ENCODE data around the gene SMAD6. TPM values are rescaled to one million over a fixed set of nuclear protein-coding genes. Genes with fewer than 3 reads are reported as not detected.

Gene SMAD6
- total and polyA plus RNA-seq, 12 donors, result 6.6 to 43.4 (median 19.7) TPM

- Histone ChIP-seq H3K27me3 (no peaks in the 10 kb centered on the region), H3K4me1 (peaks cover 0 to 6% (median 0%) of the 10 kb centered on the region in 9 donors), H3K9me3 (no peaks in the 10 kb centered on the region), H3K27ac (no peak overlapping the region), H3K4me3 (no peak overlapping the region), H3K36me3 (no peaks in the 10 kb centered on the region)
- TF ChIP-seq, protein P1, sequence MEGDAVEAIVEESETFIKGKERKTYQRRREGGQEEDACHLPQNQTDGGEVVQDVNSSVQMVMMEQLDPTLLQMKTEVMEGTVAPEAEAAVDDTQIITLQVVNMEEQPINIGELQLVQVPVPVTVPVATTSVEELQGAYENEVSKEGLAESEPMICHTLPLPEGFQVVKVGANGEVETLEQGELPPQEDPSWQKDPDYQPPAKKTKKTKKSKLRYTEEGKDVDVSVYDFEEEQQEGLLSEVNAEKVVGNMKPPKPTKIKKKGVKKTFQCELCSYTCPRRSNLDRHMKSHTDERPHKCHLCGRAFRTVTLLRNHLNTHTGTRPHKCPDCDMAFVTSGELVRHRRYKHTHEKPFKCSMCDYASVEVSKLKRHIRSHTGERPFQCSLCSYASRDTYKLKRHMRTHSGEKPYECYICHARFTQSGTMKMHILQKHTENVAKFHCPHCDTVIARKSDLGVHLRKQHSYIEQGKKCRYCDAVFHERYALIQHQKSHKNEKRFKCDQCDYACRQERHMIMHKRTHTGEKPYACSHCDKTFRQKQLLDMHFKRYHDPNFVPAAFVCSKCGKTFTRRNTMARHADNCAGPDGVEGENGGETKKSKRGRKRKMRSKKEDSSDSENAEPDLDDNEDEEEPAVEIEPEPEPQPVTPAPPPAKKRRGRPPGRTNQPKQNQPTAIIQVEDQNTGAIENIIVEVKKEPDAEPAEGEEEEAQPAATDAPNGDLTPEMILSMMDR (IDR thresholded peaks at IDR 0.05), result no peak
- 89 to 90% methylated on average over 8 of the region's 8 CpGs for WGBS, 2 donors
- intact Hi-C loops (cut with DNase I), result no loop called here
- ATAC-seq, result no peak
- DNase-seq, result no peak
Observed at GRCh38 chr15:66822114-66822513, 120.1 kb downstream of the SMAD6 start.

- Histone ChIP-seq H3K4me3 (no peak overlapping the region), H3K36me3 (no peaks in the 10 kb centered on the region), H3K27ac (no peak overlapping the region), H3K4me1 (peaks cover 0 to 6% (median 0%) of the 10 kb centered on the region in 9 donors), H3K27me3 (no peaks in the 10 kb centered on the region), H3K9me3 (no peaks in the 10 kb centered on the region)
- 91 to 97% methylated on average over 4 of the region's 4 CpGs for WGBS, 2 donors
- DNase-seq (no peak), ATAC-seq (no peak)
- intact Hi-C loops (cut with DNase I), result no loop called here
- TF ChIP-seq, protein P1 (IDR thresholded peaks at IDR 0.05), result no peak
Observed at GRCh38 chr15:66822576-66822975, 120.5 kb downstream of the SMAD6 start.

GRCh38 chr15:66823601-66824000 is 121.6 kb downstream of the SMAD6 start:
- H3K27me3 ChIP-seq, result no peaks in the 10 kb centered on the region
- TF ChIP-seq, protein P1 (IDR thresholded peaks at IDR 0.05), result no peak
- H3K27ac ChIP-seq, result no peak overlapping the region
- intact Hi-C loops (cut with DNase I), result no loop called here
- no peaks in the 10 kb centered on the region for H3K9me3 ChIP-seq
- no peak for DNase-seq
- WGBS, 2 donors, result 98 to 99% methylated on average over 9 of the region's 9 CpGs
- H3K4me3 ChIP-seq, result no peak overlapping the region
- peaks cover 0 to 10% (median 0%) of the 10 kb centered on the region in 9 donors for H3K4me1 ChIP-seq
- no peaks in the 10 kb centered on the region for H3K36me3 ChIP-seq
- ATAC-seq, result no peak

DNA sequence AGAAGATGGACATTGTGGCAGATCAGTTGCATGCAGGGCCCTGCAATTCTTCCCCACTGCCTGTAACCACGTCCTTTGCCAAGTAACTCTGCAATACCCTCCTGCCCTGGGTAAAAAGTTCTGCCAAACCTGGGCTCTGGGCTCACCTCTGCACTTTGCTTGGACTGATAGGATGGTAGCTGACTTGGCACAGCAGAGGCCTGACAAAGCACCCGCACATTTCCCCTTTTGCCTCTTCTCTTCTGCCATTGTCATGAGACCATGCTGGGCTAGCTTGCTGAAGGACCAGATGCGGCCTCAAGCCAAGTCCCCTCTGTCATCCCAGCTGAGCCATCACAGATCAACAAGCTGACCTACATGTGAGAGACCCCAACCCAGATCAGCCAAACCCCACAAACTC is 122.4 kb downstream of the SMAD6 start:
- intact Hi-C loops (cut with DNase I), result loop anchor here in 1 of 10 donors (2.0 kb wide), 1 partner anchor 20 kb away; no protein-coding TSS in a partner anchor

More for the DNA sequence above, 122.4 kb downstream of the SMAD6 start:
- TF ChIP-seq, protein P1 (IDR thresholded peaks at IDR 0.05), result no peak
- H3K4me1 ChIP-seq, result peaks cover 0 to 19% (median 0%) of the 10 kb centered on the region in 9 donors
- no peaks in the 10 kb centered on the region for H3K9me3 ChIP-seq
- WGBS, 2 donors, result 71 to 76% methylated on average over 3 of the region's 3 CpGs
- H3K27me3 ChIP-seq, result no peaks in the 10 kb centered on the region
- no peak for DNase-seq
- H3K36me3 ChIP-seq, result no peaks in the 10 kb centered on the region
- H3K4me3 ChIP-seq, result no peak overlapping the region
- H3K27ac ChIP-seq, result no peak overlapping the region
- peak in 2 of 8 donors; percentile 19 to 41 for ATAC-seq

Data from heart right ventricle (tissue), 16 donors.